Mesothelial cell of epicardium (in vitro differentiated cells): ENCODE data around the gene RBM19. TPM values are rescaled to one million over a fixed set of nuclear protein-coding genes. Genes with fewer than 3 reads are reported as not detected.

Experiments
- DNase-seq, 2 experiments: peaks; one replicate each; pipeline ENCODE4 v3.0.0; 2021; ENCODE audit warnings: low spot score in 2 of 2; ENCODE audit not compliant: unreplicated experiment in 2 of 2
- H3K27ac Mint-ChIP-seq: 2 replicates; pipeline ENCODE4 v1.8.0; 2021; ENCODE audit warnings: mixed read lengths
- H3K27me3 Mint-ChIP-seq: 2 replicates; pipeline ENCODE4 v1.8.0; 2021; ENCODE audit warnings: low read depth, mixed read lengths
- H3K36me3 Mint-ChIP-seq: 2 replicates; pipeline ENCODE4 v1.8.0; 2021; ENCODE audit warnings: mixed read lengths
- H3K4me1 Mint-ChIP-seq: 2 replicates; pipeline ENCODE4 v1.8.0; 2021; ENCODE audit warnings: mixed read lengths
- H3K4me3 Mint-ChIP-seq: 2 replicates; pipeline ENCODE4 v1.8.0; 2021; ENCODE audit warnings: mild to moderate bottlenecking, moderate library complexity, mixed read lengths
- H3K9me3 Mint-ChIP-seq: 2 replicates; pipeline ENCODE4 v1.8.0; 2021; ENCODE audit warnings: mixed read lengths
- CTCF ChIP-seq: fragments of 200-600 bp; sonication (generic); IDR thresholded peaks from one replicate; pipeline ENCODE4 v1.5.0; 2021; ENCODE audit warnings: antibody characterized with exemption; ENCODE audit not compliant: unreplicated experiment
- total RNA-seq: library from RNA; stranded (reverse); gene quantifications from 3 replicates; pipeline ENCODE4 v1.2.1, GENCODE V29; 2021

Gene RBM19
- total RNA-seq, 1 donor from 2014 or later = 43.4 TPM

DNA sequence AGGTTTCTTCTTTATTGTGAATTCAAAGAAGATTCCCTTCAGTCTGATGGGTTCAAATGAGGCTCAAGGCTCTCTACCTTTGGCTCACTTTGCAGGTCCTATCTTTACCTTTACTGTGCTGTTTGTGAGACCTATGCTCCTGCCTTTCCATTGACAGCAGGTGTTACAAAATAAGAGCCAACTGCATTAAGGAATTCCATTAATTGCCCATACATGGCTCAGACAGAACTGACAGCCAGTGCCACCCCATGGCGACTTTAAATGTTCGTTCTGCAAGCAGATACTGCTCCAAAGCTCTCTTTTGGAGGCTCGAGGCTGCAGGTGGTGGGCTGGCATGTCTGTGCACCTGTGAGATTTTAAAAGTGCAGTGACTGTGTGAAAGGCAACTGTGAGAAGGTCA, 44.7 kb downstream of the RBM19 start:
- no peak for DNase-seq
- Mint-ChIP-seq H3K36me3 (peaks cover 25% of the 10 kb centered on the region), H3K4me1 (no peaks in the 10 kb centered on the region), H3K4me3 (no peak overlapping the region), H3K27ac (no peak overlapping the region), H3K27me3 (no peaks in the 10 kb centered on the region), H3K9me3 (no peaks in the 10 kb centered on the region)
- no peak for TF ChIP-seq CTCF

GRCh38 chr12:113919791-113920190, 46.3 kb downstream of the RBM19 start:
- no peak for TF ChIP-seq CTCF
- Mint-ChIP-seq H3K9me3 (no peaks in the 10 kb centered on the region), H3K36me3 (peaks cover 23% of the 10 kb centered on the region), H3K27ac (no peak overlapping the region), H3K27me3 (no peaks in the 10 kb centered on the region), H3K4me3 (no peak overlapping the region), H3K4me1 (no peaks in the 10 kb centered on the region)
- no peak for DNase-seq

GRCh38 chr12:113918306-113918705, 47.8 kb downstream of the RBM19 start:
- DNase-seq = no peak

GRCh38 chr12:113917393-113917792, 48.7 kb downstream of the RBM19 start:
- H3K9me3 Mint-ChIP-seq = no peaks in the 10 kb centered on the region
- no peak overlapping the region for H3K4me3 Mint-ChIP-seq
- no peak for DNase-seq
- peaks cover 18% of the 10 kb centered on the region for H3K36me3 Mint-ChIP-seq
- no peaks in the 10 kb centered on the region for H3K27me3 Mint-ChIP-seq
- no peak overlapping the region for H3K27ac Mint-ChIP-seq
- no peaks in the 10 kb centered on the region for H3K4me1 Mint-ChIP-seq
- TF ChIP-seq CTCF = no peak

More at GRCh38 chr12:113918306-113918705, 47.8 kb downstream of the RBM19 start:
- no peaks in the 10 kb centered on the region for H3K27me3 Mint-ChIP-seq
- H3K9me3 Mint-ChIP-seq = no peaks in the 10 kb centered on the region
- TF ChIP-seq CTCF = no peak
- peaks cover 18% of the 10 kb centered on the region for H3K36me3 Mint-ChIP-seq
- no peak overlapping the region for H3K27ac Mint-ChIP-seq
- no peak overlapping the region for H3K4me3 Mint-ChIP-seq
- no peaks in the 10 kb centered on the region for H3K4me1 Mint-ChIP-seq

DNA sequence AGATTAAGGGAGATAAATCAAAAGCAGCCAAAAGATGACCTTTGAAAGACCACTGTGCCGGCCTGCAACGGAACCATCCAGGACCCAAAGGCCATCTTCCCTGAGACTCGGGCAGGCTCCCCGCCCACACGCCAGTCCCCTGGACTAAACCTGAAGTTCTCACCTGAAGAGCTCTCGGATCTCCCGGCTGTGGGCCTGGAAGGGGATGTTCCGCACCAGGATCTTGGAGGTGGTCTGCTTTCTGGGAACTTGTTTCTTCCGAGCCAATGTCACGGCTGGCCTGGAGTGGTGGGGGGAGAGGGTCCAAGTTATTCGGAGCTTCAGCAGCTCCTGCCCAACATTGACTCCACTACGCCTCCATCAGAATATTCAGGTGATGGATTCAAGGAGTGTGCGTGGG, 51.3 kb downstream of the RBM19 start:
- Mint-ChIP-seq H3K27ac (no peak overlapping the region), H3K9me3 (no peaks in the 10 kb centered on the region)

More for the DNA sequence above, 51.3 kb downstream of the RBM19 start:
- TF ChIP-seq CTCF = no peak
- DNase-seq = no peak
- Mint-ChIP-seq H3K4me3 (no peak overlapping the region), H3K4me1 (no peaks in the 10 kb centered on the region), H3K27me3 (no peaks in the 10 kb centered on the region), H3K36me3 (peaks cover 20% of the 10 kb centered on the region)
